Hepatocyte (in vitro differentiated cells): ENCODE measurements around the gene PPP1R14B. TPM values are rescaled to one million over a fixed set of nuclear protein-coding genes. Genes with fewer than 3 reads are reported as not detected.

Experiments used
- DNase-seq: peaks from one replicate; pipeline ENCODE4 v3.0.0-alpha.2; 2016; ENCODE audit warnings: low spot score
- H2AFZ ChIP-seq: fragments of 200-600 bp; sonication (generic); 2 replicates; pipeline ENCODE4 v1.6.0; 2016; ENCODE audit warnings: antibody characterized with exemption, mild to moderate bottlenecking
- H3K27ac ChIP-seq: fragments of 200-600 bp; sonication (generic); 2 replicates; pipeline ENCODE4 v1.5.1; 2016; ENCODE audit warnings: mild to moderate bottlenecking
- H3K27me3 ChIP-seq: fragments of 200-600 bp; sonication (generic); 2 replicates; pipeline ENCODE4 v1.6.1; 2016
- H3K36me3 ChIP-seq: fragments of 200-600 bp; sonication (generic); replicated peaks from 2 replicates; pipeline ENCODE4 v1.5.1; 2016; ENCODE audit warnings: low read depth; ENCODE audit not compliant: insufficient read depth
- H3K4me1 ChIP-seq: fragments of 200-600 bp; sonication (generic); 2 replicates; pipeline ENCODE4 v1.5.1; 2016; ENCODE audit warnings: mild to moderate bottlenecking, moderate library complexity; ENCODE audit not compliant: insufficient read depth
- H3K4me2 ChIP-seq: fragments of 200-600 bp; sonication (generic); 2 replicates; pipeline ENCODE4 v1.6.0; 2016
- H3K4me3 ChIP-seq: fragments of 200-600 bp; sonication (generic); 2 replicates; pipeline ENCODE4 v1.5.1; 2016; ENCODE audit warnings: mild to moderate bottlenecking
- H3K79me2 ChIP-seq: fragments of 200-600 bp; sonication (generic); 2 replicates; pipeline ENCODE4 v1.6.0; 2017; ENCODE audit warnings: mild to moderate bottlenecking
- H3K9me2 ChIP-seq: fragments of 200-600 bp; sonication (generic); replicated peaks from 2 replicates; pipeline ENCODE4 v1.6.0; 2017; ENCODE audit warnings: mild to moderate bottlenecking; ENCODE audit not compliant: insufficient read depth
- H3K9me3 ChIP-seq: fragments of 200-600 bp; sonication (generic); 2 replicates; pipeline ENCODE4 v1.5.1; 2016; ENCODE audit warnings: low read depth, mild to moderate bottlenecking
- H4K20me1 ChIP-seq: fragments of 200-600 bp; sonication (generic); 2 replicates; pipeline ENCODE4 v1.6.0; 2016; ENCODE audit warnings: mild to moderate bottlenecking; ENCODE audit not compliant: insufficient read depth, poor library complexity, severe bottlenecking
- CTCF ChIP-seq: fragments of 200-600 bp; sonication (generic); IDR thresholded peaks from 2 replicates; pipeline ENCODE4 v1.5.1; 2016; ENCODE audit warnings: antibody characterized with exemption, mild to moderate bottlenecking; ENCODE audit not compliant: poor library complexity
- EZH2 ChIP-seq: fragments of 200-600 bp; sonication (generic); IDR thresholded peaks from 2 replicates; pipeline ENCODE4 v1.6.1; 2016; ENCODE audit warnings: antibody characterized with exemption, mild to moderate bottlenecking, borderline replicate concordance
- EZH2phosphoT487 ChIP-seq: fragments of 200-600 bp; sonication (generic); IDR thresholded peaks from one replicate; pipeline ENCODE4 v1.6.1; 2018; ENCODE audit warnings: antibody characterized with exemption, mild to moderate bottlenecking, low read depth, moderate library complexity; ENCODE audit not compliant: unreplicated experiment, severe bottlenecking
- WGBS: methylation state at CpG from one replicate; pipeline ENCODE4 v1.1.6; 2016; ENCODE audit warnings: low lambda C conversion rate; ENCODE audit errors: missing lambda C conversion rate; 5-methylcytosine and 5-hydroxymethylcytosine counted together
- polyA plus RNA-seq: library from polyadenylated mRNA; unstranded; fragments of >200 nt; fragmentation: Nextera tagmentation; extraction: Ambion mirVana; gene quantifications from 2 replicates; pipeline ENCODE4 v1.2.1, GENCODE V29; 2016
- total RNA-seq: library from RNA; depleted of rRNA; stranded (reverse); fragments of >200 nt; gene quantifications from 2 replicates; pipeline ENCODE4 v1.2.3, GENCODE V29; 2014

Gene PPP1R14B
- total and polyA plus RNA-seq, 2 experiments from 2014 or later = 86.8 to 229 TPM

GRCh38 chr11:64211181-64211872, 35.4 kb downstream of the PPP1R14B start:
- 94% methylated on average over 16 of the region's 30 CpGs for WGBS
- no peaks in the 10 kb centered on the region for H3K36me3 ChIP-seq
- no peak overlapping the region for H3K27ac ChIP-seq

GRCh38 chr11:64210301-64211020, 36.3 kb downstream of the PPP1R14B start:
- H3K4me2 ChIP-seq = no peak overlapping the region
- no peaks in the 10 kb centered on the region for H3K9me2 ChIP-seq
- DNase-seq = no peak
- no peaks in the 10 kb centered on the region for H3K79me2 ChIP-seq
- no peaks in the 10 kb centered on the region for H3K36me3 ChIP-seq
- no peaks in the 10 kb centered on the region for H3K4me1 ChIP-seq
- 96% methylated on average over 24 of the region's 24 CpGs for WGBS
- H2AFZ ChIP-seq = no peak overlapping the region
- no peaks in the 10 kb centered on the region for H3K27me3 ChIP-seq
- no peaks in the 10 kb centered on the region for H3K9me3 ChIP-seq
- no peak for TF ChIP-seq EZH2phosphoT487
- no peak for TF ChIP-seq CTCF
- no peak for TF ChIP-seq EZH2
- no peak overlapping the region for H3K4me3 ChIP-seq
- H4K20me1 ChIP-seq = no peaks in the 10 kb centered on the region
- H3K27ac ChIP-seq = no peak overlapping the region

More at GRCh38 chr11:64211181-64211872, 35.4 kb downstream of the PPP1R14B start:
- Histone ChIP-seq H3K4me3 (no peak overlapping the region), H2AFZ (no peak overlapping the region), H3K79me2 (no peaks in the 10 kb centered on the region), H3K4me2 (no peak overlapping the region), H3K9me2 (no peaks in the 10 kb centered on the region), H3K4me1 (no peaks in the 10 kb centered on the region), H3K9me3 (no peaks in the 10 kb centered on the region), H4K20me1 (no peaks in the 10 kb centered on the region), H3K27me3 (no peaks in the 10 kb centered on the region)
- DNase-seq = no peak
- TF ChIP-seq EZH2phosphoT487 = no peak
- TF ChIP-seq CTCF = no peak

- H2AFZ ChIP-seq = no peak overlapping the region
- H3K27ac ChIP-seq = no peak overlapping the region
- H3K9me3 ChIP-seq = no peaks in the 10 kb centered on the region
- WGBS = 89% methylated on average over 8 of the region's 8 CpGs
- H3K79me2 ChIP-seq = no peaks in the 10 kb centered on the region
- no peaks in the 10 kb centered on the region for H3K9me2 ChIP-seq
- H3K27me3 ChIP-seq = no peaks in the 10 kb centered on the region
- H3K4me3 ChIP-seq = no peak overlapping the region
- no peaks in the 10 kb centered on the region for H3K4me1 ChIP-seq
- no peak for DNase-seq
- H3K36me3 ChIP-seq = no peaks in the 10 kb centered on the region
- TF ChIP-seq EZH2phosphoT487 (no peak), CTCF (no peak)
- no peak overlapping the region for H3K4me2 ChIP-seq
- H4K20me1 ChIP-seq = no peaks in the 10 kb centered on the region
Measured at GRCh38 chr11:64209563-64209843, 37.2 kb downstream of the PPP1R14B start.
